Caco-2 (cell line): ENCODE data around the gene PHF1. TPM values are rescaled to one million over a fixed set of nuclear protein-coding genes. Genes with fewer than 3 reads are reported as not detected.
A peak's percentile ranks its signal among the peaks of the same experiment; 100 is the strongest.

ENCODE experiments used
- BruUV-seq: library from RNA; stranded (reverse); fragments of 400-500 nt; replicated peaks from 2 replicates; lab custom pipeline; 2021; lab: Mats Ljungman, UMichigan
- CTCF ChIA-PET: fragments of 300-600 bp; sonication (Branson Sonifier 250); formaldehyde crosslinking; loops from one replicate; lab custom pipeline; 2022; ENCODE audit warnings: antibody characterized with exemption; lab: Charles Lee
- POLR2A ChIA-PET: fragments of 300-600 bp; sonication (Branson Sonifier 250); formaldehyde crosslinking; loops from one replicate; lab custom pipeline; 2022; ENCODE audit warnings: antibody characterized with exemption; lab: Charles Lee
- DNase-seq, 2 experiments: peaks; one replicate each; pipeline versions ENCODE4 v3.0.0 to v3.0.0-alpha.2; 2020 to 2022
- H3K27me3 ChIP-seq: replicated peaks from 2 replicates; pipeline ENCODE4 v1.6.0; 2011; ENCODE audit warnings: low read length; ENCODE audit not compliant: control insufficient read depth, insufficient read depth
- H3K36me3 ChIP-seq: 2 replicates; pipeline ENCODE4 v1.5.1; 2011; ENCODE audit warnings: low read length; ENCODE audit not compliant: control insufficient read depth, insufficient read depth
- H3K4me1 ChIP-seq: fragments of 250-450 bp; sonication (Bioruptor Pico); 2 replicates; pipeline ENCODE4 v1.5.1; 2020; ENCODE audit warnings: mild to moderate bottlenecking
- H3K4me3 ChIP-seq: 2 replicates; pipeline ENCODE4 v1.5.1; 2011; ENCODE audit warnings: low read depth, mild to moderate bottlenecking, control low read depth, low read length
- H3K9me3 ChIP-seq: fragments of 250-450 bp; sonication (Bioruptor Pico); 2 replicates; pipeline ENCODE4 v1.5.1; 2020; ENCODE audit warnings: mild to moderate bottlenecking, moderate library complexity
- H3K27ac Mint-ChIP-seq: one replicate; pipeline ENCODE4 v1.8.0; 2022; ENCODE audit warnings: mixed read lengths; ENCODE audit not compliant: unreplicated experiment
- H3K27me3 Mint-ChIP-seq: one replicate; pipeline ENCODE4 v1.8.0; 2022; ENCODE audit warnings: mixed read lengths; ENCODE audit not compliant: insufficient read depth, unreplicated experiment
- H3K36me3 Mint-ChIP-seq: one replicate; pipeline ENCODE4 v1.8.0; 2022; ENCODE audit warnings: mild to moderate bottlenecking, mixed read lengths; ENCODE audit not compliant: insufficient read depth, unreplicated experiment
- H3K4me1 Mint-ChIP-seq: one replicate; pipeline ENCODE4 v1.8.0; 2022; ENCODE audit warnings: low read depth, mixed read lengths; ENCODE audit not compliant: unreplicated experiment
- H3K4me3 Mint-ChIP-seq: one replicate; pipeline ENCODE4 v1.8.0; 2022; ENCODE audit warnings: mild to moderate bottlenecking, moderate library complexity, mixed read lengths; ENCODE audit not compliant: unreplicated experiment
- H3K9me3 Mint-ChIP-seq: one replicate; pipeline ENCODE4 v1.8.0; 2022; ENCODE audit warnings: mixed read lengths; ENCODE audit not compliant: unreplicated experiment
- CTCF ChIP-seq, 2 experiments: fragments of 200-600 bp in 1 of 2; IDR thresholded peaks; 1 replicate in 1 of 2; 2 replicates in 1 of 2; pipeline versions ENCODE4 v1.5.1 to v1.8.0; 2011 to 2022; ENCODE audit warnings: antibody characterized with exemption in 1 of 2, control low read depth in 1 of 2, inconsistent platforms in 1 of 2, low read depth in 1 of 2, low read length in 1 of 2, mild to moderate bottlenecking in 1 of 2, moderate library complexity in 1 of 2; ENCODE audit not compliant: insufficient read depth in 1 of 2, severe bottlenecking in 1 of 2, unreplicated experiment in 1 of 2
- intact Hi-C: fragments of 100-400 bp; cut with micrococcal nuclease; formaldehyde crosslinking; loops from one replicate; pipeline ENCODE4 v1.10.0; 2022; ENCODE audit not compliant: unreplicated experiment
- total RNA-seq: library from RNA; stranded (reverse); gene quantifications from 2 replicates; pipeline ENCODE4 v1.2.3, GENCODE V29; 2022

The PHF1 gene
- total RNA-seq, 1 experiment from 2014 or later = 26.4 TPM

- Histone ChIP-seq H3K27me3 (no peaks in the 10 kb centered on the region), H3K4me1 (peaks cover 21% of the 10 kb centered on the region), H3K36me3 (peaks cover 4% of the 10 kb centered on the region), H3K9me3 (no peaks in the 10 kb centered on the region), H3K4me3 (no peak within 1 kb of the TSS)
- Mint-ChIP-seq H3K9me3 (no peaks in the 10 kb centered on the region), H3K4me3 (peak within 1 kb of the TSS; percentile 90), H3K4me1 (peaks cover 17% of the 10 kb centered on the region), H3K27me3 (peaks cover 7% of the 10 kb centered on the region), H3K36me3 (peaks cover 28% of the 10 kb centered on the region), H3K27ac (peak within 1 kb of the TSS; percentile 99)
- TF ChIP-seq CTCF (IDR thresholded peaks at IDR 0.05; ENCODE audit: insufficient read depth in 1 of 2, low read depth in 1 of 2, low read length in 1 of 2, severe bottlenecking in 1 of 2, unreplicated experiment in 1 of 2) = no peak
- POLR2A ChIA-PET = no interaction called here
- intact Hi-C loops = loop anchor here (2.0 kb wide), 1 partner anchor 29 kb away; the partner anchor contains the start of gene KIFC1
- DNase-seq = no peak
- BruUV-seq = no TSS peak
- CTCF ChIA-PET = no interaction called here
Observed at GRCh38 chr6:33419580-33420490, 9.0 kb downstream of the PHF1 start, which contains the start of gene SYNGAP1. TSS of gene SYNGAP1 (plus strand) at chr6:33420065. CDS start at chr6:33420265, 200 bp downstream.

DNA sequence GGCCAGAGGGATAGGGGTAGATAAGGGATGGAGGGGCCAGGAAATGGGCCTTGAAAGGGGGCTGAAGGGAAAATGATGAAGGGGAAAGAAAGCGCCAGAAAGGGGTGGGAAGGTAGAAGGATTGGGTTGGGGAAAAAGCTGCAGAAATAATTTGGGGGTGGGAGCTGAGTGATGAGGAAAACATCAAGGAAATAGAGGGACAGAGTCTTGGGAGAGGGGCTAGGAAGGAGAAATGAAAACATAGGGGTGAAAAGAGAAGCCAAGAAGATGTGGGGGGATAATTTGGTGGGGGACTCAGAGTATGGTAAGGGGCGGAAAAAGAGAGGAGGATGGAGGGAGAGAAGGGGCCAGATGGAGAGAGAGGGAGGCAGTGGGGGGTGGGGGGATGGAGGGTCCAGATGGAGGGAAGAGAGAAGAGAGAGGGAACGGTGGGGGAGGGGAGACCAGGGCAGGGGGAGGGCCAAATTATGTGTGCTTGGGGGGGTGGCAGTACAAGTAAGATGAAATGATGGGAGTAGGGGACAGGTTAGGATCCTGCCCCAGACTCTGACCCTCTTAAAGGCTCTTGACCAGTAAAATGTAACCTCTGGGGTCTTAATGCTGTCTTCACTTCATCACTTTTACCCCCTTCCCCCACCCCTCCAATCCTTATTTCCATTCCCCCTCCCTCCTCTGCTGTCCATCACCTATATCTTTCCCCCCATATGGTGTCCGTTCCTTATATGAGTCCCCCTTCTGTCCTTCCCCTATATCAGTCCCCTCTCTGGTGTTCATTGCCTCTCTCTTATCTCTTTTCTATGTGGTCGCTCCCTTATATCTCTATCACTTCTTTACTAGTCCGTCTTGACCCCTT, 9.9 kb downstream of the PHF1 start:
- TF ChIP-seq CTCF (IDR thresholded peaks at IDR 0.05; ENCODE audit: insufficient read depth in 1 of 2, low read depth in 1 of 2, low read length in 1 of 2, severe bottlenecking in 1 of 2, unreplicated experiment in 1 of 2) = no peak
- Mint-ChIP-seq H3K27ac (peak overlapping the region; percentile 2), H3K4me3 (no peak overlapping the region), H3K36me3 (peaks cover 20% of the 10 kb centered on the region), H3K4me1 (peaks cover 18% of the 10 kb centered on the region), H3K27me3 (peaks cover 7% of the 10 kb centered on the region), H3K9me3 (no peaks in the 10 kb centered on the region)
- ChIA-PET POLR2A (no interaction called here), CTCF (no interaction called here)
- no TSS peak for BruUV-seq
- Histone ChIP-seq H3K9me3 (no peaks in the 10 kb centered on the region), H3K36me3 (peaks cover under 1% of the 10 kb centered on the region; the same call in 1 of the 2 replicates), H3K4me3 (no peak overlapping the region), H3K27me3 (no peaks in the 10 kb centered on the region), H3K4me1 (peaks cover 26% of the 10 kb centered on the region)
- intact Hi-C loops = no loop called here
- DNase-seq = no peak

DNA sequence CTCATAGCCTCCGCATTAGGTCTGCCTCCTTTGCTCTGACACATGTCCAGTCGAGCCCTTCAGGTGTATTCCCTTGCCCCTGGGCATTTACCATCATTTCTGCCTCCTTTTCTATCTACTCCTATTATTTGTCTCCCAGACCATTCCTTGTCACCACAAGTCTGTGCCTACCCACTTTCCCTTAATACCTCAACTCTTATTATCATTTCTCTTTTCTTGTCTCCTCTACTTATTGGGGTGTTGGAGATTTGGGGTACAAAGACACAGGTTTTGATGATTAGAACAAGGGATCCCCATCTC, 10.5 kb downstream of the PHF1 start:
- Histone ChIP-seq H3K4me1 (peaks cover 22% of the 10 kb centered on the region), H3K4me3 (no peak overlapping the region), H3K36me3 (no peaks in the 10 kb centered on the region), H3K27me3 (no peaks in the 10 kb centered on the region), H3K9me3 (no peaks in the 10 kb centered on the region)
- Mint-ChIP-seq H3K27me3 (peaks cover 7% of the 10 kb centered on the region), H3K9me3 (no peaks in the 10 kb centered on the region), H3K36me3 (peaks cover 18% of the 10 kb centered on the region), H3K27ac (peak overlapping the region; percentile 2), H3K4me3 (no peak overlapping the region), H3K4me1 (peaks cover 18% of the 10 kb centered on the region)
- ChIA-PET POLR2A (no interaction called here), CTCF (no interaction called here)
- DNase-seq = no peak
- no peak for TF ChIP-seq CTCF (IDR thresholded peaks at IDR 0.05; ENCODE audit: insufficient read depth in 1 of 2, low read depth in 1 of 2, low read length in 1 of 2, severe bottlenecking in 1 of 2, unreplicated experiment in 1 of 2)
- intact Hi-C loops = no loop called here
- BruUV-seq = no TSS peak
